HG03060 (cell line): Measurements from ENCODE around the gene WEE1.
"Not testable (repeated sequence)": the region's sequence is repeated elsewhere in the genome, so short reads cannot be mapped to it uniquely, and the experiment has no call there.

Experiments used
- ATAC-seq: cut with Tn5 transposase; IDR thresholded peaks from one replicate; pipeline ENCODE4 v1.9.1; 2021; ENCODE audit warnings: low read depth, moderate number of reproducible peaks; ENCODE audit not compliant: unreplicated experiment

Gene WEE1

GRCh38 chr11:9590717-9591116, 17.2 kb downstream of the WEE1 start:
- ATAC-seq = no peak

- no peak for ATAC-seq
These were observed 21.0 kb downstream of the WEE1 start for GRCh38 chr11:9594267-9595046.

GRCh38 chr11:9596926-9597464, 23.5 kb downstream of the WEE1 start:
- no peak for ATAC-seq

GRCh38 chr11:9600166-9600565, 26.7 kb downstream of the WEE1 start:
- no peak for ATAC-seq

GRCh38 chr11:9600644-9601036, 27.2 kb downstream of the WEE1 start:
- ATAC-seq = no peak

GRCh38 chr11:9601037-9601875, 27.8 kb downstream of the WEE1 start:
- ATAC-seq = peak; percentile 70

GRCh38 chr11:9601876-9602199, 28.4 kb downstream of the WEE1 start:
- ATAC-seq = no peak

- ATAC-seq = not testable (repeated sequence)
These were observed 29.7 kb downstream of the WEE1 start for GRCh38 chr11:9603214-9603613.

- ATAC-seq = no peak
These were observed 30.7 kb downstream of the WEE1 start for GRCh38 chr11:9604134-9604533.

- no peak for ATAC-seq
These were observed 32.3 kb downstream of the WEE1 start for GRCh38 chr11:9605742-9606141.

GRCh38 chr11:9606809-9607510, 33.5 kb downstream of the WEE1 start:
- ATAC-seq = no peak

- ATAC-seq = no peak
These were observed 34.0 kb downstream of the WEE1 start for GRCh38 chr11:9607511-9607899.

- ATAC-seq = no peak
These were observed 35.7 kb downstream of the WEE1 start for GRCh38 chr11:9609002-9609759.

- ATAC-seq = no peak
These were observed 36.4 kb downstream of the WEE1 start for GRCh38 chr11:9609841-9610240.

GRCh38 chr11:9613118-9613829, 39.8 kb downstream of the WEE1 start:
- ATAC-seq = no peak

GRCh38 chr11:9613830-9614762, 40.6 kb downstream of the WEE1 start:
- ATAC-seq = peak; percentile 41

- peak; percentile 50 for ATAC-seq
These were observed 41.6 kb downstream of the WEE1 start for GRCh38 chr11:9615031-9615451.

GRCh38 chr11:9616042-9616675, 42.7 kb downstream of the WEE1 start:
- ATAC-seq = no peak
